LNCAP (cell line): ENCODE results near the gene CAMK2N1.

Experiments used
- CTCF ChIP-seq: fragments of 450-650 bp; IDR thresholded peaks from 2 replicates; pipeline ENCODE4 v1.5.1; 2017; ENCODE audit warnings: mild to moderate bottlenecking

The CAMK2N1 gene

GRCh38 chr1:20484519-20485462, 1.2 kb downstream of the CAMK2N1 start:
- TF ChIP-seq CTCF: no peak

- no peak for TF ChIP-seq CTCF
Observed at GRCh38 chr1:20483833-20484518, 2.0 kb downstream of the CAMK2N1 start.

GRCh38 chr1:20483098-20483832, 2.7 kb downstream of the CAMK2N1 start:
- no peak for TF ChIP-seq CTCF

DNA sequence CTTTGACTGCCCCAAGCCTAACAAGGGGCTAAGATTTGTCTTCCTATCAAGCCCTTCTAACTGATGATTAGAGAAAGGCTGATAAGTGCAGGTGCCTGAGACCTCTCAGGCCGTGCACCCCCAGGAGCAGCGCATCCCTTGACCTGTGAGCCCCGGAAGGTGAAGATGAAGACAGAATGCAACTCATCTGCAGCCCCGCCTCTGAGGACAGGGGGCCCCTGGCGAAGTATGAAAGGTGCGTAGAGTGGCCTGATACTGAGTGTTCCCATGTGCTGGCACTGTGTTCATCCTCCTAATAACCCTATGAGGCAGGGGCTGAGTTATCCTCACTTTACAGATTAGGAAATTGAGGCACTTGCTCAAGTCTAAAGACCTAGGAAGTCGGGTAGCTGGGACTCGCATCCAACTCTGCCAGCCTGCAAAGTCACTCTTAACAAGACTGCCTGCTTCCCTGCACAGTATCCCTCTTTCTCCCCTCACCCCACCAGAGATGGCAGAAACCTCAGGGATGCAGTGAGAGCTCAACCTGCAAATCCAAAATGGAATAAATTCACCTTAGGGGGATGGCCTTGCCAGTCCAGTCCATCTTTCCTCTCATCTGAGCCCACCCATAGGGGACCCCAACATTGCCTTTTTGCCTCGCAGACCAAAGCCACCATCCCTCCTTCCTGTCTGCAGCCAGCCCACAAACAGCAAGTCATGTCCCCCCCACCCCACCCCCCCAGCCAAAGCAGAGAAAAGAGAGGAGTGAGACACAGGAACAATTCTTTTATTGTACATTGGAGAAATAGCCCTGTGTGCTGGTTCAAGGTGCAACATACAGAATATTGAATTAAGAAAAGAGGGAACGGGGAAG, 4.1 kb downstream of the CAMK2N1 start:
- no peak for TF ChIP-seq CTCF

GRCh38 chr1:20480951-20481617, 4.9 kb downstream of the CAMK2N1 start:
- TF ChIP-seq CTCF: no peak

- TF ChIP-seq CTCF: no peak
Observed at GRCh38 chr1:20480243-20480944, 5.6 kb downstream of the CAMK2N1 start.
